Stomach (tissue), 4 donors: ENCODE results near the gene AGPS.

Source experiments
- EP300 ChIP-seq: sonication (generic); formaldehyde crosslinking; IDR thresholded peaks from one replicate; pipeline ENCODE4 v1.6.1; 2017; ENCODE audit warnings: antibody characterized with exemption
- POLR2A ChIP-seq, 4 donors: fragments of 450-650 bp; IDR thresholded peaks; one replicate each; pipeline ENCODE4 v1.6.1; 2016; ENCODE audit warnings: antibody characterized with exemption in 4 of 4, control low read depth in 2 of 4, mild to moderate bottlenecking in 1 of 4, moderate library complexity in 1 of 4
- POLR2AphosphoS5 ChIP-seq, 3 donors: sonication (generic); formaldehyde crosslinking; IDR thresholded peaks; one replicate each; pipeline ENCODE4 v1.6.1; 2016; ENCODE audit warnings: antibody characterized with exemption in 3 of 3
- TF ChIP-seq, protein P1 (sequence below), 7 experiments: fragments of 450-650 bp in 4 of 7; fragments of 200-600 bp in 3 of 7; sonication (generic) in 3 of 7; IDR thresholded peaks; one replicate each; pipeline ENCODE4 v1.5.1; 2016 to 2019; ENCODE audit warnings: antibody characterized with exemption in 7 of 7, control low read depth in 2 of 7, mild to moderate bottlenecking in 1 of 7

DNA sequence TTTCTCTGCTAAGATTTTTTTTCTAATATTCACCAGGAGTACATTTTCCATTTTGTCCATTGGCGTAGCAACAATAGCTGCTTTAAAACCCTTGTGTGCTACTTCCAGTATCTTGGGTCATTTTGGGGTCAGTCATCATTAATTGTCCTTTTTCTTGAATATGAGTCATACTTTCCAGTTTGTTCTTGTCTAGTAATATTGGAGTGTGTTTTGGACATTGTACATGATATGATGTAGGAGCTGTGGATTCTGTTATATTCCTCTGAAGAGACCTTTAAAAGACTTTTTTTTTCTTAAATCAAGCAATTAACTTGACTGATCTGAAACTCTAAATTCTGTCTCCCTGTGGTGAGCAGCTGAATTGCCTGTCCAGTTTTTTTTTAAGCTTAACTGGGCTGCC is 40.8 kb downstream of the AGPS start:
- TF ChIP-seq POLR2AphosphoS5 (IDR thresholded peaks at IDR 0.05): no peak
- no peak for TF ChIP-seq POLR2A (IDR thresholded peaks at IDR 0.05)
- TF ChIP-seq, protein P1, sequence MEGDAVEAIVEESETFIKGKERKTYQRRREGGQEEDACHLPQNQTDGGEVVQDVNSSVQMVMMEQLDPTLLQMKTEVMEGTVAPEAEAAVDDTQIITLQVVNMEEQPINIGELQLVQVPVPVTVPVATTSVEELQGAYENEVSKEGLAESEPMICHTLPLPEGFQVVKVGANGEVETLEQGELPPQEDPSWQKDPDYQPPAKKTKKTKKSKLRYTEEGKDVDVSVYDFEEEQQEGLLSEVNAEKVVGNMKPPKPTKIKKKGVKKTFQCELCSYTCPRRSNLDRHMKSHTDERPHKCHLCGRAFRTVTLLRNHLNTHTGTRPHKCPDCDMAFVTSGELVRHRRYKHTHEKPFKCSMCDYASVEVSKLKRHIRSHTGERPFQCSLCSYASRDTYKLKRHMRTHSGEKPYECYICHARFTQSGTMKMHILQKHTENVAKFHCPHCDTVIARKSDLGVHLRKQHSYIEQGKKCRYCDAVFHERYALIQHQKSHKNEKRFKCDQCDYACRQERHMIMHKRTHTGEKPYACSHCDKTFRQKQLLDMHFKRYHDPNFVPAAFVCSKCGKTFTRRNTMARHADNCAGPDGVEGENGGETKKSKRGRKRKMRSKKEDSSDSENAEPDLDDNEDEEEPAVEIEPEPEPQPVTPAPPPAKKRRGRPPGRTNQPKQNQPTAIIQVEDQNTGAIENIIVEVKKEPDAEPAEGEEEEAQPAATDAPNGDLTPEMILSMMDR (IDR thresholded peaks at IDR 0.05): no peak
- TF ChIP-seq EP300: no peak
